HUES64 (cell line): ENCODE results near the gene CBFA2T2.
"Not testable (repeated sequence)": the region's sequence is repeated elsewhere in the genome, so short reads cannot be mapped to it uniquely, and the experiment has no call there.

Experiments used
- H3K27ac ChIP-seq: 2 replicates; pipeline ENCODE4 v1.7.0; 2013; ENCODE audit warnings: low read depth, low read length, inconsistent platforms
- H3K27me3 ChIP-seq: 2 replicates; pipeline ENCODE4 v1.6.1; 2013; ENCODE audit warnings: mild to moderate bottlenecking, low read length; ENCODE audit not compliant: insufficient read depth
- H3K36me3 ChIP-seq: 2 replicates; pipeline ENCODE4 v1.6.1; 2013; ENCODE audit warnings: mild to moderate bottlenecking, low read length; ENCODE audit not compliant: insufficient read depth
- H3K4me1 ChIP-seq: 2 replicates; pipeline ENCODE4 v1.6.1; 2013; ENCODE audit warnings: mild to moderate bottlenecking, low read length, moderate library complexity; ENCODE audit not compliant: insufficient read depth
- H3K4me3 ChIP-seq: 2 replicates; pipeline ENCODE4 v1.5.1; 2013; ENCODE audit warnings: mild to moderate bottlenecking, low read length, moderate library complexity
- H3K9ac ChIP-seq: 2 replicates; pipeline ENCODE4 v1.6.1; 2013; ENCODE audit warnings: mild to moderate bottlenecking, low read depth, low read length
- H3K9me3 ChIP-seq: 2 replicates; pipeline ENCODE4 v1.6.1; 2013; ENCODE audit warnings: low read depth, low read length; ENCODE audit not compliant: insufficient read depth
- WGBS: fragments of 150-250, 120-280 bp; methylation state at CpG from one replicate; pipeline ENCODE4 v1.1.7; 2013; ENCODE audit warnings: missing lambda C conversion rate; 5-methylcytosine and 5-hydroxymethylcytosine counted together

The CBFA2T2 gene

DNA sequence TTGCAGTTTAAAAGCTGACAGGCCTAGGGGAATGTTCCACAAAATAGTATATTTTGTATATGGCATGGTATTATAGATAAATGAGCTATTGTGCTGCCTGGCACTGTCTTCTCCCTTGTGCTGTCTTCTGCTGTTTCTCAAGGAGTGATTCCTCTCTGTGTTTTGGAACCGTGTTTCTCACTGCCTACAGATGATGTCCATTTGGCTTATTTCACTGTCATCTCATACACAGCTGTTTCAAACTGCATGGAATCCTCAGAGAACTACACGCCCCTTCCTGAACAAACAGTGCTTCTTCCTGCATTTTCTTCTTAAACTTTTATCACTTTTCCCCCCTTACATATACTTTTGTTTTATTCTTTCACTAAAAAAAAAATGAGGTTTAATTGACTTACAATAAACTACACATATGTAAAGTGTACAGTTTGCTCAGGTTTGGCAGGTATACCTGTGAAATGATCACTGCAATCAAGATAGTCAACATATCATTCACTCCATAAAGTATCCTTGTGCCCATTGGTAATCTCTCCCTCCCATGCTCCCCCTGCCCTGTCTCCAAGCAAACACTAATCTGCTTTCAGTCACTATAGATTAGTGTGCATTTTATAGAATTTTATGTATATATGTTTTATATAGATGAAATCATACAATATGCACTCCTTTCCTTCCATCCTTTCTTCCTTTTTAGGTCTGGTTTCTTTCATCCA, 43.0 kb downstream of the CBFA2T2 start:
- no peak overlapping the region for H3K9ac ChIP-seq
- H3K4me3 ChIP-seq = no peak overlapping the region
- H3K9me3 ChIP-seq = 0 out of 2 replicates have a peak, but pooled peaks cover 3% of the 10 kb centered on the region
- WGBS = 80% methylated on average over 2 of the region's 2 CpGs
- 0 out of 2 replicates have a peak, but pooled peaks cover 3% of the 10 kb centered on the region for H3K36me3 ChIP-seq
- H3K27me3 ChIP-seq = no peaks in the 10 kb centered on the region
- H3K4me1 ChIP-seq = no peaks in the 10 kb centered on the region; the same call in 1 of the 2 replicates
- no peak overlapping the region for H3K27ac ChIP-seq

DNA sequence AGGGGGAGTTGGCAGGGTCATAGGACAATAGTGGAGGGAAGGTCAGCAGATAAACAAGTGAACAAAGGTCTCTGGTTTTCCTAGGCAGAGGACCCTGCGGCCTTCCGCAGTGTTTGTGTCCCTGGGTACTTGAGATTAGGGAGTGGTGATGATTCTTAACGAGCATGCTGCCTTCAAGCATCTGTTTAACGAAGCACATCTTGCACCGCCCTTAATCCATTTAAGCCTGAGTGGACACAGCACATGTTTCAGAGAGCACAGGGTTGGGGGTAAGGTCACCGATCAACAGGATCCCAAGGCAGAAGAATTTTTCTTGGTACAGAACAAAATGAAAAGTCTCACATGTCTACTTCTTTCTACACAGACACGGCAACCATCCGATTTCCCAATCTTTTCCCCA, 45.8 kb downstream of the CBFA2T2 start:
- 96% methylated on average over 4 of the region's 8 CpGs for WGBS

DNA sequence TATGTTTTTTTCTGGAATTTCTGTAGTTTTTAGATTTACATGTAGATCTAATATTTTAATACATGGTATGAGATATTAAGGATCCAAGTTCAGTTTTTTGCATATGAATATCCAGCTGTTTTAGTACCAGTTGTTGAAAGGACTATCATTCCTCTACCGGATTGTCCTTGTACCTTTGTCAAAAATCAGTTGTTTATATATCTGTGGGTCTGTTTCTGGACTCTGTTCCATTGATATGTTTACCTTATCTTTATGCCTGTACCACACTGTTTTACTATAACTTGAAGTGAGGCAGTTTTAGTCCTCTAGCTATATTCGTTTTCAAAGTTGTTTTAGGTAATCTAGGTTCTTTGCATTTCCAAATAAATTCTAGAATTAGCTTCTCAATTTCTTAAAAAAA, 47.7 kb downstream of the CBFA2T2 start:
- Histone ChIP-seq H3K9me3 (0 out of 2 replicates have a peak, but pooled peaks cover 3% of the 10 kb centered on the region), H3K27ac (no peak overlapping the region), H3K4me3 (no peak overlapping the region), H3K36me3 (0 out of 2 replicates have a peak, but pooled peaks cover 3% of the 10 kb centered on the region), H3K27me3 (no peaks in the 10 kb centered on the region), H3K4me1 (no peaks in the 10 kb centered on the region; the same call in 1 of the 2 replicates), H3K9ac (no peak overlapping the region)
- 100% methylated on average over 1 of the region's 2 CpGs for WGBS

More for the DNA sequence above, 45.8 kb downstream of the CBFA2T2 start:
- H3K27me3 ChIP-seq, H3K36me3 ChIP-seq, H3K4me1 ChIP-seq, H3K9ac ChIP-seq, H3K27ac ChIP-seq, H3K9me3 ChIP-seq, H3K4me3 ChIP-seq: not testable (repeated sequence)

DNA sequence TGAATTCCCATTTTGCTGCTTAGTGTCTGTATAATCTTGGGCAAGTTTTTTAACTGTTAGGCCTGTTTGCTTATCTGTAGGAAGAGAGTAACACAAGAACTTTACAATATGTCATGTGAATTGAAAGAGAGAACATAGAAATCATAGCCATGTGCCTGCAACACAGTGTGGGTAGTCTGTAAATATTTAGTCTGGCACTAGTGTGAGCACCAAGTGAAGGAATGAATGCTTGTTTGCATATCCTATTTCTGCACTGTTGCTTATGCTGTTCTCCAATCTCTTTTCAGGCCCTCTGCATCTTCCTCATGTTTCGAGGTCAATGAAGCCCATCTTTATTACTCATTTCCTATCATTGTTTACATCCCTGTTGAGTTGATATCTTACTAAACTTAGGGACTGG, 49.2 kb downstream of the CBFA2T2 start:
- Histone ChIP-seq H3K27ac (no peak overlapping the region), H3K4me3 (no peak overlapping the region), H3K9ac (no peak overlapping the region), H3K36me3 (0 out of 2 replicates have a peak, but pooled peaks cover 3% of the 10 kb centered on the region), H3K4me1 (no peaks in the 10 kb centered on the region; the same call in 1 of the 2 replicates), H3K27me3 (no peaks in the 10 kb centered on the region), H3K9me3 (0 out of 2 replicates have a peak, but pooled peaks cover 3% of the 10 kb centered on the region)
- WGBS = 93% methylated on average over 1 of the region's 1 CpG

DNA sequence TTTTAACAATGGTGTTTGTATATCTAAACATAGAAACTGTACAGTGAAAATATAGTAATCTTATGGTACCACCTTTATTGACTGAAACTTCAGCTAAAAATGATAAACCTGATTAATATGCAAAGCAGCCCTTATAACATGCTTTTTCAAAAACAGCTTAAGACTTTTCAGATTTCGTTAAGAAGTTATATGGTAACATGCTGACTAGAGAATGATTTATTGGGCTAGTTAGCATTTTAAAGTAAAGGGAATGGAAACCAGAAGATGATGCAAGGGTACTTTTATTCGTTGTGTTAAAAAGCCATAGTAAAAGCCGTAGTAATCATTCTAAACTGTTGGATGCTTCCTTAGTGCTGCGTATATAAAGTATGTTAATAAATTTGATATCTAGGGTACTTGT, 50.5 kb downstream of the CBFA2T2 start:
- Histone ChIP-seq H3K9me3 (0 out of 2 replicates have a peak, but pooled peaks cover 3% of the 10 kb centered on the region), H3K27ac (no peak overlapping the region), H3K4me3 (no peak overlapping the region), H3K9ac (no peak overlapping the region), H3K4me1 (no peaks in the 10 kb centered on the region; the same call in 1 of the 2 replicates), H3K27me3 (no peaks in the 10 kb centered on the region), H3K36me3 (0 out of 2 replicates have a peak, but pooled peaks cover 3% of the 10 kb centered on the region)
- WGBS = 90% methylated on average over 4 of the region's 4 CpGs

DNA sequence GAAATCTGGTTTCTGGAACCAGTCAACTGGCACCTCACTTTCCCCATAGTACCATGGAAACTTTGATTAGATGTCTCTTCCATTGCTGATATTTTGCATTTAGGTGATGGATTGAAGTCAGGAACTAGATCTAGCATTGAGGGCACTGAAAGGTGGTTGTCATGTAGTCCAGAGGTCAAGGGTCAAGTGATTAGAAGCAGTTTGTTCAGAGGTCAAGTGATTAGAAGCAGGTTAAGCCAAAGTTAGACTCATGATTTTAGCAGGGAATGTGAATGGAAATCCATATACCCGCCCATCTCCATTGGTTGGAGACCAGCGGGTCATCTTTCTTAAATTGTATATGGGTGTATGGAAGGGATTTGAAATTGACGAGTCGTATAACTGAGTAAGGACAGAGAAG, 51.2 kb downstream of the CBFA2T2 start:
- WGBS = 91% methylated on average over 4 of the region's 4 CpGs
- no peak overlapping the region for H3K27ac ChIP-seq
- H3K4me1 ChIP-seq = no peaks in the 10 kb centered on the region; the same call in 1 of the 2 replicates
- no peak overlapping the region for H3K4me3 ChIP-seq
- H3K36me3 ChIP-seq = 0 out of 2 replicates have a peak, but pooled peaks cover 3% of the 10 kb centered on the region
- H3K27me3 ChIP-seq = no peaks in the 10 kb centered on the region
- no peak overlapping the region for H3K9ac ChIP-seq
- H3K9me3 ChIP-seq = 0 out of 2 replicates have a peak, but pooled peaks cover 3% of the 10 kb centered on the region

DNA sequence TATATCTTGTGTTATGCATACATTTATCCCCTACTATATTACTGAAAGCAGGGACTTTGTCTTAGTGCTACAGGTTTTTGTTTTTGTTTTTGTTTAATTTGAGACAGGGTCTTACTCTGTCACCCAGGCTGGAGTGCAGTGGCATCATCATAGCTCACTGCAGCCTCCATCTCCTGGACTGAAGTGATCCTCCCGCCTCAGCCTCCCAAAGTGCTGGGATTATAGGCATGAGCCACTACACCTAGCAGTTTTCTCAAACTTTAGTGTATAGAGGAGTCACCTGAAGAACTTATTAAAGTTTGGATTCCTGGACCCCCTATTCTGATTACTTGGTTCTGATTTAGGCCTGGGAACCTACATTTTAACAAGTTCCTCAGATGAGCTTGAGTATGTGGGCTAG, 51.9 kb downstream of the CBFA2T2 start:
- no peaks in the 10 kb centered on the region; the same call in 1 of the 2 replicates for H3K4me1 ChIP-seq
- H3K4me3 ChIP-seq = no peak overlapping the region
- H3K27ac ChIP-seq = no peak overlapping the region
- 100% methylated on average over 1 of the region's 1 CpG for WGBS
- H3K27me3 ChIP-seq = no peaks in the 10 kb centered on the region
- H3K9me3 ChIP-seq = 0 out of 2 replicates have a peak, but pooled peaks cover 3% of the 10 kb centered on the region
- 0 out of 2 replicates have a peak, but pooled peaks cover 3% of the 10 kb centered on the region for H3K36me3 ChIP-seq
- no peak overlapping the region for H3K9ac ChIP-seq

DNA sequence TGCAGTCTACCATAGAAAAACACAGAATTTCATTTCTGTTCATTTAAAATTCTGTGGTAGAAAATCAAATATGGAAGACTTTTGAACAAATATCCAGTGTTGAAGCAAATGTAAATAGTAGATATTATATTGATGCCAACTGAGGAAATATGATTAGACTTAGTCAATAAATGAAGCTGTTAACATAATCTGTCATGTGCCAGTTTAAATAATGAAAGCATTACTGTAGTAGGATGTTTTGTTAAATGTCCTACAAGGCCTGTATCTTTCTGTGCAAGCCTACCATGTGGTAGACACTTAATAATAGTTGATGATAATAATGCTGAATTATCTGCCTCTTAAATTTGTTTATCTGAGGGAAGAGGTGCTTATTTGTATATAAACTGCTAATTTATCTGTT, 55.9 kb downstream of the CBFA2T2 start:
- no peaks in the 10 kb centered on the region for H3K9me3 ChIP-seq
- H3K36me3 ChIP-seq = no peaks in the 10 kb centered on the region
- no peak overlapping the region for H3K27ac ChIP-seq

DNA sequence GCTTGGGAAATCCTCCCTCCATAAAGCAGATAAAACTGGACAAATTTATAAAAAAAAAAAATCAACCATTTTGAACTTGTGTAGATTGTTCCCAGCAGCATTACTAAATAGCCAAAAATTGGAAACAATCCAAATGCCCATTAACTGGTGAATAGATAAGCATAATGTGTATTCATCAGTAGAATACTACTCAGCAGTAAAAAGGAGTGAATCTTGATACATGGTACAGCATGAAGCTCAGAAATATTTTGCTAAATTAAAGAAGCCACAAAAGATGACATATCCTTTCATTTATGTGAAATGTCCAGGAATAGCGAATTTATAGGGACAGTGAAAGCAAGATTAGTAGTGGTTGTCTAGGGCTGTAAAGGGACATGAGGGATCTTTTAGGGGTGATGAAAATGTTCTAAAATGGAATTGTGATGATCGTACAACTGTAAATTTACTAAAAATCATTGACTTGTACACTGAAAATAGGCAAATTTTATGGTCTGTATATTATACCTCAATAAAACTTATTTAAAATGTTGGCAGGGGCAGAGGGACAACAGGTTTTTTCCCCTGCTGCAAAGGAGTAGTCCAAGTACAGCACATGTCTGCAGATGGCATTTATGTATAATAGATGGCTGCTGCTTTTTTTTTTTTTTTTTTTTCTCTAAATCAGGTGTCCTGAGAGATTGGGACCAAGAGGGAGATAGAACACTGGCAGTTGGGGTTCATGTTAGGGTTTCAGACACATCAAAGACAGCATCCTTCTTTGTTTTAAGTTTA, 59.5 kb downstream of the CBFA2T2 start:
- no peak overlapping the region for H3K27ac ChIP-seq
- H3K4me1 ChIP-seq = no peaks in the 10 kb centered on the region
- 94% methylated on average over 1 of the region's 2 CpGs for WGBS
- H3K27me3 ChIP-seq = no peaks in the 10 kb centered on the region
- H3K9me3 ChIP-seq = no peaks in the 10 kb centered on the region
- H3K9ac ChIP-seq = no peak overlapping the region
- H3K36me3 ChIP-seq = no peaks in the 10 kb centered on the region
- no peak overlapping the region for H3K4me3 ChIP-seq

More for the DNA sequence above, 55.9 kb downstream of the CBFA2T2 start:
- no peaks in the 10 kb centered on the region for H3K4me1 ChIP-seq
- no peaks in the 10 kb centered on the region for H3K27me3 ChIP-seq
- no peak overlapping the region for H3K4me3 ChIP-seq
- no peak overlapping the region for H3K9ac ChIP-seq

DNA sequence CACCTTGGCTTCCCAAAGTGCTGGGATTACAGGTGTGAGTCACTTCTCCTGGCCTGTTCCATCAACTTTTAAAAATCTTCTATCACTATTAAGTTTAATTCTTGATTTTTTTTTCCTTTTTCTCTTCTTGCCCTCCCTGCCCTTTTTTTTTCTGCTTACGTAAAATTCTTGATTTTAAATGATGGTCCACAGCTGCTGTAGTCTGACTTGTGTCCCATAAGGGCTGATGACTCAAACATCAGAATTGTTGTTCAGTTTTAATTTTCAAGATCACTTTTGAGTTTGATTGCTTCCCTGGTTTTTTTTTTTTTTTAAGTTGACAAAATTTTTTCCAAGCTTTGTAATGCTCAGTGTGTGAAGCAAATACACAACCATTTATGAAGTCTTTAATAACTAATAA, 61.9 kb downstream of the CBFA2T2 start:
- Histone ChIP-seq H3K4me1 (peaks cover 10% of the 10 kb centered on the region), H3K36me3 (no peaks in the 10 kb centered on the region), H3K4me3 (no peak overlapping the region), H3K9ac (no peak overlapping the region), H3K27me3 (no peaks in the 10 kb centered on the region), H3K27ac (no peak overlapping the region), H3K9me3 (no peaks in the 10 kb centered on the region)
- WGBS = 89% methylated on average over 1 of the region's 1 CpG

DNA sequence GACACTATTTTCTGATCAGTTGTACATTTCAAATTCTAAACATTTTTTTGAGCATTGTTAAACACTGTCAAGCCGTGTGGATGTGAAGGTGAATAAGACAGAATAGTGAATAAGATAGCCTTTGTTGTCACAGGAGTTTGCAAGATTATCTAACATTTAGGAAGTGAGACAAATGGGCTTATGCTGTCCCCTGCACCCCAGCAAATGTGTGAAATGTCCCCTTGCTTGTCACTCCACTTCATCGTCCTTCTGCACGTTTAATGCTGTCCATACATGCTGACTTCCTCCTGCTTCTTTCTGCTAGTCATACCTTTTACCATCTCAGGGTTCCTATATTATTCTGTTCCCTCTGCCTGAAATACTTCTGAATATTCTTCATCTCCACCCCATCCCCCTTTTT, 62.6 kb downstream of the CBFA2T2 start:
- no peak overlapping the region for H3K9ac ChIP-seq
- H3K27ac ChIP-seq = no peak overlapping the region
- H3K9me3 ChIP-seq = no peaks in the 10 kb centered on the region
- H3K4me3 ChIP-seq = no peak overlapping the region
- WGBS = 87% methylated on average over 3 of the region's 3 CpGs
- H3K27me3 ChIP-seq = no peaks in the 10 kb centered on the region
- H3K4me1 ChIP-seq = peaks cover 10% of the 10 kb centered on the region
- no peaks in the 10 kb centered on the region for H3K36me3 ChIP-seq
